HG03135 (cell line): ENCODE measurements around the gene SGSM2.

Source experiments
- ATAC-seq: cut with Tn5 transposase; IDR thresholded peaks from one replicate; pipeline ENCODE4 v1.9.1; 2021; ENCODE audit warnings: mild to moderate bottlenecking, moderate library complexity; ENCODE audit not compliant: unreplicated experiment

The SGSM2 gene

DNA sequence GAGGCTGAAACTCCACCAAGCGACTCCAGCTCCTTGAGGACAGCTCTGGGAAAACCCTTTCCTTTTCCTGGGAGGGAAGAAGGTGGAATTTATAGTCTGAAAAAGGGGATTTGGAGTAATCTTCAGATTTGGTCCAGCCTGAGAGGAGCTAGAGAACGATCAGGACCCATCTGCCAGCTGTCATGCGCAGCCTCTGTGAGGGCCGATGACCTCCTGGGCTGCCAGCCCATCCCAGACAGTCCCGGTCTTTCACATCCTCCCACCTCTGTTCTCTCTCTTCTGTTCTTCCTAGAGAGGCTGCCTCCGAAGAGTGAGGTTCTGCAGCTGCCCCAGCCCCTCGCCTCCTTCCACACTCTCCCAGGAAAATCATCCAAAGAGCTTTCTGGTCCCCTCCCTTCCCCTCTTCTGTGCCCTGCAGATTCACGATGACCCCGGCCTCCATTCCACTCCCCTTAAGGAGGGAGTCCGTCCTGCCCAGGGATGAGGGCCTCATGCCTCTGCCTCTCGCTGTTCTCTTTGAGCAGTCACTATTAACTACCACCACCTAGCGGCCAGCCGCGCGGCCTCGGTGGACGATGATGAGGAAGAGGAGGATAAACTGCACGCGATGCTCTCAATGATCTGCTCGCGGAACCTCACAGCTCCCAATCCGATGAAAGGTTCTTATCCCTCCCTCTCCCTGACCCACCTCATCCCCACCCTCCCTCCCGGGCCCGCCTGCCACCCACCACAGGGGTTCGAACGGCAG, 29.6 kb downstream of the SGSM2 start:
- no peak for ATAC-seq

GRCh38 chr17:2368359-2368758, 31.1 kb downstream of the SGSM2 start:
- ATAC-seq, result no peak

DNA sequence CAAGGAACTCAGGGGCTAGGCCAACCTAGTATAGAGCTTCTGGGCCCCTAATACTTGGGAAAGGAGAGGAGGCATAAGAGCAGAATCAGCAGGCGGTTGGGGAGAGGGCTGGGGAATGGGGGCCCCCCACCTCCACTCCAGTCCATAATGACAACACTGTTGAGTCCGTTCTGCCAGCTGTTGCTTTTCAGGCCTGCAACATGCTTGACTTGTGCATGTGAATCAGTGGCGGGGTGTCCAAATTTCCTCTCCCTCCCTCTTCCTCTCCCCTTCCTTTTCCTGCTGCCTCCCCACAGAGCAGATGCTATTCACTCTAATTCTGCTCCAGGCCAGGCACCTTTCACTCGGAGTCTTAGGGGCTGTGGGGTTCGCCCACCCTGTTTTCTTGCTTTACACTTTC, 31.7 kb downstream of the SGSM2 start:
- ATAC-seq, result no peak

DNA sequence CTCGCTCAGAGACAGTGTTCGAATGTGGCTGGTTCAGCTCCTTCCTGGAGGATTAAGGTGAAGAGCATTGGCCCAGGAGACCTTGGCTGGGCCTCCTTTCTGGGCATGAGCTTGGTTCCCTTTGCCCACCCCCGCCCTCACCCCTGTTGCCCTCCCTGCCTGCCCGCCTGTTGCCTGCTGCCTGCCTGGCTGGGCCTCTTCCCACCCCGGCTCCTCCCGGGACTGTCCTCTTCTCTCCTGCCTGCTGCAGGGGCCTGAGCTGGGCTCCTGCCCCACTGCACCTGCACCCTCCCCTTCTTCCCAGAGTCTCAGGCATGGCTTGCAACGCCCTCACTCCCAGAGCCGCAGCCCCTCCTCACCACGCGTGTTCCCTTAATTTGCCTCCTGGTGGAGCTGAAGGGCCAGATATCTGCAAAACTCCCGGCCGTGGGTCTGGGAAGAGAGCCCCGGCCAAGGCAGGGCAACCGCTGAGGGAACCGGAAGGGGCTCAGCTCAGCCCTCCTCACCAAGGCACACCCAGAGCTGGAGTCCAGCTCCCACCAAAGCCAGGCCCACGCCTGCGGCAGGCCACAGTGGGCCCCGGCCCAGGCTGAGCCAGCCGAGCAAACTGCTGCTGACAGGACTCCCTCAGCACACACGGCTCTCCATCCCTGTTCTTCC, 32.4 kb downstream of the SGSM2 start:
- ATAC-seq, result no peak

GRCh38 chr17:2370211-2370589, 32.9 kb downstream of the SGSM2 start:
- no peak for ATAC-seq

GRCh38 chr17:2371183-2372130, 34.2 kb downstream of the SGSM2 start:
- ATAC-seq, result no peak

DNA sequence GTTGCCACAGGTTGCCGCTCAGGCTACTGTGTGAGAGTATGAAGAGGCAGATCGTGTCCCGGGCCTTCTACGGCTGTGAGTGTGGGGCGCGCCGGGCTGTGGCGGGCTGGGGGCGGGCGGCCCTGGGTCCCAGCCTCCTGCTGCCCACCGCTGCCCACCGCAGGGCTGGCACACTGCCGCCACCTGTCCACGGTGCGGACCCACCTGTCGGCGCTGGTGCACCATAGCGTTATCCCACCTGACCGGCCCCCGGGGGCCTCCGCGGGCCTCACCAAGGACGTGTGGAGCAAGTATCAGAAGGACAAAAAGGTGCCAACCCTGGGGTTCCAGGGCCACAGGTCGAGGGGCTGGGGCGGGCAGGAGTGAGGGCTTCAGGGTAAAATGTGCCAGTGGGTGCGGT, 34.9 kb downstream of the SGSM2 start:
- no peak for ATAC-seq

DNA sequence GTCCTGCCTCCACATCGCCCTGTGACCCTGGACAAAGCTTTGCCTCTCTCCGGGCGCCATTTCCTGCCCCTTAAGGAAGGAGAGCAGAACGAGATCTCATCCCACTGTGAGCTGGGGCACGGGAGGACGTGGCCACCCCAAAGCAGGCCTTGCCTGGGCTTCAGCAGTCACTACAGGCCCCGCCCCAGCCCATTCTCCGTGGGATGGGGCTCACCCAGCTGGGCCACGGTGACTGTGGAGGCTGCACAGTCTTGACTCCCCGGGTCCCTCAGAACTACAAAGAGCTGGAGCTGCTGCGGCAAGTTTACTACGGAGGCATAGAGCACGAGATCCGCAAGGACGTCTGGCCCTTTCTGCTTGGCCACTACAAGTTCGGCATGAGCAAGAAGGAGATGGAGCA, 35.4 kb downstream of the SGSM2 start:
- no peak for ATAC-seq

DNA sequence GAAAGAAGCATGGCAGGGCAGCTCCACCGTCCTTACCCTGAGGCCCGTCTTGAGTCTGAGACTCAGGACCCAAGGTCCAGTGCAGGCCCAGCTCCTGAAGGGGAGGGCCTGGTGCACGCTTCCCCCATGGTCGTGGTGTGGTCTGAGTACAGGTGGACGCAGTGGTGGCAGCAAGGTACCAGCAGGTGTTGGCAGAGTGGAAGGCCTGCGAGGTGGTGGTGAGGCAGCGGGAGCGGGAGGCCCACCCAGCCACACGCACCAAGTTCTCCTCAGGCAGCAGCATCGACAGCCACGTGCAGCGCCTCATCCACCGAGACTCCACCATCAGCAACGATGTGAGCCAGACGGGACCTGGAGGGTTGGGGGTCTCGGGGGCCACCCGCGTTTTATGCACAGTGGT, 35.9 kb downstream of the SGSM2 start:
- no peak for ATAC-seq

DNA sequence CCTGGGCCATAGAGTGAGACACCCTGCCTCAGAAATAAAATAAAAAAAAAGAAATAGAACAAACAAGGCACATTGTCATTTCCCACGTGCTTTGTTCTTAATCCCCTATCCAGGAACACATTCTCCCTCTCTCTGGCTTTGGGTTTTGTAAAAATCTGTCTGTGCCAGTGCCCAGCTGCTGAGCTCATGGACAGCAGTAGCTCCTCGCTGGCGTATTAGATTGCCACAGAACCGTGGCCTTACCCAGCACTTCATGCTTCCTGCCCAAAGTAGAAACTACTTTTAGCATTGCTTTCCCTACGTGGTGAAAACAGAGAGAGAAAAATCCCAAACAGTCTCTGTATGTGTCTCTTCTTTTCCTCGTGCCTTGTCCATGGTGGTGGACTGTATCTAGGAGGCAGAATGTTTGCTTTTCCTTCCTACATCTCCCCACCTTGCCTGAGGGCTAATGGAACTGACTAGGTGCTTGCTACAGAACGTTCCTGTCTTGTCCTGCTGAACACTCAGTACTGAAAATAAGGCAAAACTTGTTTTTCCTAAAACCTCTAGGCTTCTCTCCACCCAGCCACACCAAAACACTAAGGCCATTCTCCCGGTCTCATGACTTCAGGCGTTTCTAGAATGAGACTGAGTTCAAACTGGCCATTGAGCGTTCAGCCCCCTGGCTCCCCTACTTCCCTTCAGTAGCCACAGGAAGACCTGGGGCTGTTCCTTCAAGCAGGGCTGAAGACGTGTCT, 37.4 kb downstream of the SGSM2 start:
- no peak for ATAC-seq

GRCh38 chr17:2375406-2375805, 38.1 kb downstream of the SGSM2 start:
- no peak for ATAC-seq

DNA sequence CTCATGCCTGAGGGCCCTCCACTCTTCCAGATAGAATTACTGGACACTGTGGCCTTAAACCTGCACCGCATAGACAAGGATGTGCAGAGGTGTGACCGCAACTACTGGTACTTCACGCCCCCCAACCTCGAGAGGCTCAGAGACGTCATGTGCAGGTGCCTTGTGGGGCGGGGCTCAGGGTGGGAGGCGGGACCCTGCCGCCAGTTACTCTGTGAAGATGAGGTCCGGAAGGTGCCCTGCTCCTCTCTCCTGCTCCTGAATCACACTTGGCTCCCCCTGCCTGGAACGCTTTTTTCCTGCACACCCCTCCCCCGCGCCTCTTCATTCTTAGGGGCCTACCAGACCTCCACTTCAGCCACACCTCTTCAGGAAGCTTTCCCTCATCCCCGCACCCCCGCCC, 38.8 kb downstream of the SGSM2 start:
- ATAC-seq, result no peak

DNA sequence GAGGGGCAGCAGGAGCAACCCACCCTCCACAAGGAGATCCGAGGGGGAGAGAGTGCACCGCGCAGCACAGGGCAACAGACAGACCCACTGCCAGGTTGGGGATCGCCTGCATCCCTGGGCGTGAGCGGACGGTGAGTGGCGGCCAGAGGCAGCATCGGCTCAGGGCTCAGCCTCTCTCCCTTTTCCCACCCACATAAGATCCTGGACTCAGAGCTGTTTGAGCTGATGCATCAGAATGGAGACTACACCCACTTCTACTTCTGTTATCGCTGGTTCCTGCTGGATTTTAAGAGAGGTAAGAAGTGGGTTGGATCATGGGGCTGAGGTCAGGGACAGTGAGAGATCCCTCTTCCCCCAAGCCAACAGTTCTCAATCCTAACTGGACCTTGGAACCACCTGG, 40.4 kb downstream of the SGSM2 start:
- no peak for ATAC-seq

- no peak for ATAC-seq
Observed at GRCh38 chr17:2378905-2379304, 41.6 kb downstream of the SGSM2 start.

GRCh38 chr17:2379489-2380225, 42.4 kb downstream of the SGSM2 start:
- ATAC-seq, result no peak

DNA sequence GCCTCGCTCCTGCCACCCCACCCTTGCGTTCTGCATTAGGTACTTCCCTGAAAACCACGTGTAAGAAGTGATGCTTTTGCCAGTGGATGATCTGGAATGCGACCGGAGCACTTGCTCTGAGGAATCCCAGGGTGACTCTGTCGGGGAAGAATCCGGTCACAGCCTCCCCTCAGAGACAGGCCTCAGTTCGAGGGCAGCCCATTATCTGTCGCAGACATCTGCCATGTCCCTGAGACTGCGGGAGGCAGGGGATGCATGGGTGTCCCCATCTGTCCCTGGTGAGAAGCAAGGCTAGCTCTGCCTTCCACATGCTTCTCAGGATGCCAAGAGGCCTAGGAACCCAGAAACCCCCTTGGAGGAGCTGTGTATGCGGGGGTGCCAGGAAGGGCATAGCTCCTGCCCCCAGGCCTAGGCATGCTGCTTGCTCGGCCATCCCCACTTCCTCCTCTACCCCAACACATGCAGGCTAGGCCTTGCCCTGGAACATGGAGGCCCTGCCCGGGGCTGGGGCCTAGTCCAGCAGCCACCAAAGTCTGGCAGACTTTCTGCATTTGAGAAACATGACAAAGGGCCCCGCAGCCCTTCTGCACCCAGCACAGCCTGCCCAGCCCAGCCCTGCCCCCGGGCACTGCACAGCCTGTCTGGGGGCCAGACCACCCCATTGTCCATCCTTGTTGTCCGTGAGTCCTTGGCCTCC, 43.1 kb downstream of the SGSM2 start:
- ATAC-seq, result no peak

- no peak for ATAC-seq
Observed at GRCh38 chr17:2380950-2381649, 43.8 kb downstream of the SGSM2 start.

DNA sequence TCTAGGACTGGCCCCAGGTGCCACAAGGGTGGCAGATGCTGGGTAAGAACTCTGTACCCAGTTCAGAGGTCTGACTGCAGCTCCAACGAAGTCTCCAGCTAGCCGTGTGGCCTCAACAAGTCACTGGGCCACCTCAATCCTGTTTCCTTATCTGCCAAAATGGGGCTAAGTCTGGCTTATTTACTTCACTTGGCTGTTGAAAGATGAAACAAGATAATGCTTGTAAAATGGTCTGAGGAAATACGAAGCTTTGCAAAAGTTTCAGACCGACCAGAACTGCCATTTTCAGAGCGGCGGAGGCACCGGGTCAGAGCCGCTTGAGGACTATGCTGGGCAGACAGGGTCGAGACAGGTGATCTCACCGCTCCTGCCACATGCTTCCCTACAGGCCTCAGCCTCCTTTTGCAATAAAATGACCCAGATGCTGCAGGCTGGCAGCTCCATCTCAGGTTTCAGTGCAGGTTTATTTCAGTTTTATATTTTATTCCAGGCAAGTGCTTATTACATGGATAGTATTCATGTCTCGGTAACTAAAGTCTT, 46.4 kb downstream of the SGSM2 start:
- no peak for ATAC-seq
